HEK293 (cell line): ENCODE data around the gene DSTN.

Experiments
- ZNF24 ChIP-seq: fragments of 450-650 bp; formaldehyde crosslinking; IDR thresholded peaks from 2 replicates; pipeline ENCODE4 v1.5.1; 2016; ENCODE audit warnings: missing biosample characterization, missing genetic modification characterization
- ZNF560 ChIP-seq: fragments of 450-650 bp; formaldehyde crosslinking; IDR thresholded peaks from 2 replicates; pipeline ENCODE4 v1.5.1; 2017; ENCODE audit warnings: missing biosample characterization, missing genetic modification characterization, borderline replicate concordance
- TF ChIP-seq, protein P1 (sequence below): fragments of 450-650 bp; formaldehyde crosslinking; IDR thresholded peaks from 2 replicates; pipeline ENCODE4 v1.5.1; 2016; ENCODE audit warnings: missing biosample characterization, missing genetic modification characterization
- TF ChIP-seq, protein P2 (sequence below): fragments of 450-650 bp; formaldehyde crosslinking; IDR thresholded peaks from 2 replicates; pipeline ENCODE4 v1.5.1; 2016; ENCODE audit warnings: missing biosample characterization, missing genetic modification characterization
- TF ChIP-seq, protein P3 (sequence below): fragments of 450-650 bp; formaldehyde crosslinking; IDR thresholded peaks from 2 replicates; pipeline ENCODE4 v1.5.1; 2016; ENCODE audit warnings: missing biosample characterization, missing genetic modification characterization, borderline replicate concordance
- TF ChIP-seq, protein P4 (sequence below): fragments of 450-650 bp; formaldehyde crosslinking; IDR thresholded peaks from 2 replicates; pipeline ENCODE4 v1.5.1; 2016; ENCODE audit warnings: missing biosample characterization, missing genetic modification characterization
- TF ChIP-seq, protein P5 (sequence below): fragments of 450-650 bp; formaldehyde crosslinking; IDR thresholded peaks from 2 replicates; pipeline ENCODE4 v1.5.1; 2017; ENCODE audit warnings: missing biosample characterization, missing genetic modification characterization

DNA sequence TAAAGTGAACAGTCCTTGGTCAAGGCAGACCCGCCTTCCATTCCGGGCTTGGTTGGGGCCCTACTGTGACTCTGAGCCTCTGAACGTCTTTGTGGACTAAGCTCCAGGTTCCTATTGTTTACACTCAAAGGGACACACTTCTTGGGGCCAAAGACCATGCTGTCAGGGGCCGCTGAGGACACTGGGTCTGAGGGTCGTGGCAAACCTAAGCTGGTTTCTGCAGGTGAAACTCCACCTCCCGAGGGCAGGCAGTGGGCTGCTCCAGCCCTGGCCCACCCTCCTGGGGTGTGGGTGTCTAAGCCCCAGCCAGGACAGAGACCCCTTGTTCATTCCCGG is 43.1 kb downstream of the DSTN start:
- TF ChIP-seq, protein P1, sequence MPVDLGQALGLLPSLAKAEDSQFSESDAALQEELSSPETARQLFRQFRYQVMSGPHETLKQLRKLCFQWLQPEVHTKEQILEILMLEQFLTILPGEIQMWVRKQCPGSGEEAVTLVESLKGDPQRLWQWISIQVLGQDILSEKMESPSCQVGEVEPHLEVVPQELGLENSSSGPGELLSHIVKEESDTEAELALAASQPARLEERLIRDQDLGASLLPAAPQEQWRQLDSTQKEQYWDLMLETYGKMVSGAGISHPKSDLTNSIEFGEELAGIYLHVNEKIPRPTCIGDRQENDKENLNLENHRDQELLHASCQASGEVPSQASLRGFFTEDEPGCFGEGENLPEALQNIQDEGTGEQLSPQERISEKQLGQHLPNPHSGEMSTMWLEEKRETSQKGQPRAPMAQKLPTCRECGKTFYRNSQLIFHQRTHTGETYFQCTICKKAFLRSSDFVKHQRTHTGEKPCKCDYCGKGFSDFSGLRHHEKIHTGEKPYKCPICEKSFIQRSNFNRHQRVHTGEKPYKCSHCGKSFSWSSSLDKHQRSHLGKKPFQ (tag by site-specific recombination): no peak
- TF ChIP-seq, protein P2, sequence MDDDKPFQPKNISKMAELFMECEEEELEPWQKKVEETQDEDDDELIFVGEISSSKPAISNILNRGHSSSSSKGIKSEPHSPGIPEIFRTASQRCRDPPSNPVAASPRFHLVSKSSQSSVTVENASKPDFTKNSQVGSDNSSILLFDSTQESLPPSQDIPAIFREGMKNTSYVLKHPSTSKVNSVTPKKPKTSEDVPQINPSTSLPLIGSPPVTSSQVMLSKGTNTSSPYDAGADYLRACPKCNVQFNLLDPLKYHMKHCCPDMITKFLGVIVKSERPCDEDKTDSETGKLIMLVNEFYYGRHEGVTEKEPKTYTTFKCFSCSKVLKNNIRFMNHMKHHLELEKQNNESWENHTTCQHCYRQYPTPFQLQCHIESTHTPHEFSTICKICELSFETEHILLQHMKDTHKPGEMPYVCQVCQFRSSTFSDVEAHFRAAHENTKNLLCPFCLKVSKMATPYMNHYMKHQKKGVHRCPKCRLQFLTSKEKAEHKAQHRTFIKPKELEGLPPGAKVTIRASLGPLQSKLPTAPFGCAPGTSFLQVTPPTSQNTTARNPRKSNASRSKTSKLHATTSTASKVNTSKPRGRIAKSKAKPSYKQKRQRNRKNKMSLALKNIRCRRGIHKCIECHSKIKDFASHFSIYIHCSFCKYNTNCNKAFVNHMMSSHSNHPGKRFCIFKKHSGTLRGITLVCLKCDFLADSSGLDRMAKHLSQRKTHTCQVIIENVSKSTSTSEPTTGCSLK (tag by site-specific recombination): no peak
- TF ChIP-seq ZNF560 (tag by site-specific recombination) (no peak), ZNF24 (tag by site-specific recombination) (no peak)
- TF ChIP-seq, protein P3, sequence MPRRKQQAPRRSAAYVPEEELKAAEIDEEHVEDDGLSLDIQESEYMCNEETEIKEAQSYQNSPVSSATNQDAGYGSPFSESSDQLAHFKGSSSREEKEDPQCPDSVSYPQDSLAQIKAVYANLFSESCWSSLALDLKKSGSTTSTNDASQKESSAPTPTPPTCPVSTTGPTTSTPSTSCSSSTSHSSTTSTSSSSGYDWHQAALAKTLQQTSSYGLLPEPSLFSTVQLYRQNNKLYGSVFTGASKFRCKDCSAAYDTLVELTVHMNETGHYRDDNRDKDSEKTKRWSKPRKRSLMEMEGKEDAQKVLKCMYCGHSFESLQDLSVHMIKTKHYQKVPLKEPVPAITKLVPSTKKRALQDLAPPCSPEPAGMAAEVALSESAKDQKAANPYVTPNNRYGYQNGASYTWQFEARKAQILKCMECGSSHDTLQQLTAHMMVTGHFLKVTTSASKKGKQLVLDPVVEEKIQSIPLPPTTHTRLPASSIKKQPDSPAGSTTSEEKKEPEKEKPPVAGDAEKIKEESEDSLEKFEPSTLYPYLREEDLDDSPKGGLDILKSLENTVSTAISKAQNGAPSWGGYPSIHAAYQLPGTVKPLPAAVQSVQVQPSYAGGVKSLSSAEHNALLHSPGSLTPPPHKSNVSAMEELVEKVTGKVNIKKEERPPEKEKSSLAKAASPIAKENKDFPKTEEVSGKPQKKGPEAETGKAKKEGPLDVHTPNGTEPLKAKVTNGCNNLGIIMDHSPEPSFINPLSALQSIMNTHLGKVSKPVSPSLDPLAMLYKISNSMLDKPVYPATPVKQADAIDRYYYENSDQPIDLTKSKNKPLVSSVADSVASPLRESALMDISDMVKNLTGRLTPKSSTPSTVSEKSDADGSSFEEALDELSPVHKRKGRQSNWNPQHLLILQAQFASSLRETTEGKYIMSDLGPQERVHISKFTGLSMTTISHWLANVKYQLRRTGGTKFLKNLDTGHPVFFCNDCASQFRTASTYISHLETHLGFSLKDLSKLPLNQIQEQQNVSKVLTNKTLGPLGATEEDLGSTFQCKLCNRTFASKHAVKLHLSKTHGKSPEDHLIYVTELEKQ: no peak
- TF ChIP-seq, protein P4, sequence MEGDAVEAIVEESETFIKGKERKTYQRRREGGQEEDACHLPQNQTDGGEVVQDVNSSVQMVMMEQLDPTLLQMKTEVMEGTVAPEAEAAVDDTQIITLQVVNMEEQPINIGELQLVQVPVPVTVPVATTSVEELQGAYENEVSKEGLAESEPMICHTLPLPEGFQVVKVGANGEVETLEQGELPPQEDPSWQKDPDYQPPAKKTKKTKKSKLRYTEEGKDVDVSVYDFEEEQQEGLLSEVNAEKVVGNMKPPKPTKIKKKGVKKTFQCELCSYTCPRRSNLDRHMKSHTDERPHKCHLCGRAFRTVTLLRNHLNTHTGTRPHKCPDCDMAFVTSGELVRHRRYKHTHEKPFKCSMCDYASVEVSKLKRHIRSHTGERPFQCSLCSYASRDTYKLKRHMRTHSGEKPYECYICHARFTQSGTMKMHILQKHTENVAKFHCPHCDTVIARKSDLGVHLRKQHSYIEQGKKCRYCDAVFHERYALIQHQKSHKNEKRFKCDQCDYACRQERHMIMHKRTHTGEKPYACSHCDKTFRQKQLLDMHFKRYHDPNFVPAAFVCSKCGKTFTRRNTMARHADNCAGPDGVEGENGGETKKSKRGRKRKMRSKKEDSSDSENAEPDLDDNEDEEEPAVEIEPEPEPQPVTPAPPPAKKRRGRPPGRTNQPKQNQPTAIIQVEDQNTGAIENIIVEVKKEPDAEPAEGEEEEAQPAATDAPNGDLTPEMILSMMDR (tag by site-specific recombination): no peak
- TF ChIP-seq, protein P5, sequence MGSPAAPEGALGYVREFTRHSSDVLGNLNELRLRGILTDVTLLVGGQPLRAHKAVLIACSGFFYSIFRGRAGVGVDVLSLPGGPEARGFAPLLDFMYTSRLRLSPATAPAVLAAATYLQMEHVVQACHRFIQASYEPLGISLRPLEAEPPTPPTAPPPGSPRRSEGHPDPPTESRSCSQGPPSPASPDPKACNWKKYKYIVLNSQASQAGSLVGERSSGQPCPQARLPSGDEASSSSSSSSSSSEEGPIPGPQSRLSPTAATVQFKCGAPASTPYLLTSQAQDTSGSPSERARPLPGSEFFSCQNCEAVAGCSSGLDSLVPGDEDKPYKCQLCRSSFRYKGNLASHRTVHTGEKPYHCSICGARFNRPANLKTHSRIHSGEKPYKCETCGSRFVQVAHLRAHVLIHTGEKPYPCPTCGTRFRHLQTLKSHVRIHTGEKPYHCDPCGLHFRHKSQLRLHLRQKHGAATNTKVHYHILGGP (tag by site-specific recombination): no peak
